ENCODE measurements around the gene SPACA1.

Gene SPACA1

GRCh38 chr6:88114838-88115237 lies 67.2 kb downstream of the SPACA1 start:
- no peak overlapping the region for H3K9ac ChIP-seq (ENCODE audit: low read length)
- no peaks in the 10 kb centered on the region for H3K36me3 ChIP-seq (ENCODE audit: control insufficient read depth, insufficient read depth, low read length)
- H3K4me3 ChIP-seq (ENCODE audit: low read length), result no peak overlapping the region
- H3K27ac ChIP-seq (ENCODE audit: low read depth, low read length), result no peak overlapping the region
- H3K4me1 ChIP-seq (ENCODE audit: control insufficient read depth, insufficient read depth, low read length), result no peaks in the 10 kb centered on the region
- no peaks in the 10 kb centered on the region for H3K27me3 ChIP-seq (ENCODE audit: control insufficient read depth, insufficient read depth, low read length)

DNA sequence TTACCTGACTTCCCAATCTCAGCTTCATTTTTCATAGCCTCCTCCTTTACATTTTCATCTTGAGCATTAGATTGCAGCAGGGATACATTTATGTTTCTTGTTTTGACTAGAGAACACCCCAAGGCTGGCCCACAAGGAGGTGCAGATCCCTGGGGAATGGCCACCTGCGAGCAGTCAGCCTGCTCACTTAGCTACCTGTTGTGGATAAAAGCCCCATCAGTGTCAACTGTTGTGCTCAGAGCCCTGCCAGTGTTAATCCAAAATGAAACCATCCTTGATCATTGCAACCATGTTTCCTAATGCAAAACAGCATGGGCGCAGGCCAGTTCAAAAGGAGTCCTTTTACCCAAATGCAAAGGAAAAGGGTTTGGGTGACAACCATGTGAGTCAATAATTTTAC lies 67.7 kb downstream of the SPACA1 start:
- Histone ChIP-seq H3K9ac (ENCODE audit: low read length) (no peak overlapping the region), H3K4me3 (ENCODE audit: low read length) (no peak overlapping the region), H3K36me3 (ENCODE audit: control insufficient read depth, insufficient read depth, low read length) (no peaks in the 10 kb centered on the region), H3K27me3 (ENCODE audit: control insufficient read depth, insufficient read depth, low read length) (no peaks in the 10 kb centered on the region), H3K27ac (ENCODE audit: low read depth, low read length) (no peak overlapping the region), H3K4me1 (ENCODE audit: control insufficient read depth, insufficient read depth, low read length) (no peaks in the 10 kb centered on the region)

DNA sequence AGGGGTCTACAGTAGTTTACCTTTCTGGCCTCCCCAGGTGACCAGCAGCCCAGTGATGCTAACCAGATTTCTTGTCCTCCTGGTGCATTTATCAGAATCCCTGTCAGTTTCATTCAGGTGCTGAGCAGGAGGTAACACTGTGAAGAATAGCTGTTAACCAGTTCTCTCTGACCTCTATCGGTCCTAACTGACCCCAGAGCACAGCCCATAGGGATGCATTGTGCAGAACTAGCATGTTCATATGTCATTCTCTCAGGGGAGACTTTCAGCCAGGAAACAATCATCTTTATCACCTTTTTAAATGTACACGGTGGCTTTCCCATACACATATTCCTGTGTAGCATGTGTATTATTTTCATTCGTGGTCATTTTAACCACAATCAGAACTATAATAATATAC lies 68.6 kb downstream of the SPACA1 start:
- Histone ChIP-seq H3K4me1 (ENCODE audit: control insufficient read depth, insufficient read depth, low read length) (no peaks in the 10 kb centered on the region), H3K36me3 (ENCODE audit: control insufficient read depth, insufficient read depth, low read length) (no peaks in the 10 kb centered on the region), H3K27me3 (ENCODE audit: control insufficient read depth, insufficient read depth, low read length) (no peaks in the 10 kb centered on the region), H3K4me3 (ENCODE audit: low read length) (no peak overlapping the region), H3K27ac (ENCODE audit: low read depth, low read length) (no peak overlapping the region), H3K9ac (ENCODE audit: low read length) (no peak overlapping the region)
